NCI-H82 (cell line): ENCODE measurements around the gene LAMTOR4.
"Not testable (repeated sequence)": the region's sequence is repeated elsewhere in the genome, so short reads cannot be mapped to it uniquely, and the experiment has no call there.

ENCODE experiments used
- DNase-seq: peaks from one replicate; lab custom pipeline; 2025; lab: John Stamatoyannopoulos, UW

Gene LAMTOR4

GRCh38 chr7:100122568-100122967 is 26.1 kb upstream of the LAMTOR4 start:
- no peak for DNase-seq

DNA sequence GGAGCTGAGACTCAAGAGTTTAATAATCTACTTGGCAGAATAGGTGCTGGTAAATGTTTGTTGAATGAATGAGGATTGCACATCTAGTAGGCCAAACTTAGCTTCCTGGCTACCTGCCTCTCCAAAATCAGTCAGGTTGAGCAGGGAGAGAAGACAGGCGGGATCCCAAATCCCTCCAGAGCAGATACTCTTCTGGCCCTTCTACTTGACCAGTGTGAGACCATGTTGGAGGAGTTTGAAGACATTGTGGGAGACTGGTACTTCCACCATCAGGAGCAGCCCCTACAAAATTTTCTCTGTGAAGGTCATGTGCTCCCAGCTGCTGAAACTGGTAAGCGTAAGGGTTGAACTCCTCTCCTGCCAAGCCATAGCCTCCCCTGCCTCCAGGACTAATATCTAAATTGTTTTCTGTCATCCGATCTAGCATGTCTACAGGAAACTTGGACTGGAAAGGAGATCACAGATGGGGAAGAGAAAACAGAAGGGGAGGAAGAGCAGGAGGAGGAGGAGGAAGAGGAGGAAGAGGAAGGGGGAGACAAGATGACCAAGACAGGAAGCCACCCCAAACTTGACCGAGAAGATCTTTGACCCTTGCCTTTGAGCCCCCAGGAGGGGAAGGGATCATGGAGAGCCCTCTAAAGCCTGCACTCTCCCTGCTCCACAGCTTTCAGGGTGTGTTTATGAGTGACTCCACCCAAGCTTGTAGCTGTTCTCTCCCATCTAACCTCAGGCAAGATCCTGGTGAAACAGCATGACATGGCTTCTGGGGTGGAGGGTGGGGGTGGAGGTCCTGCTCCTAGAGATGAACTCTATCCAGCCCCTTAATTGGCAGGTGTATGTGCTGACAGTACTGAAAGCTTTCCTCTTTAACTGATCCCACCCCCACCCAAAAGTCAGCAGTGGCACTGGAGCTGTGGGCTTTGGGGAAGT is 24.2 kb upstream of the LAMTOR4 start:
- DNase-seq: no peak

- no peak for DNase-seq
Observed at GRCh38 chr7:100126239-100126930, 22.3 kb upstream of the LAMTOR4 start.

DNA sequence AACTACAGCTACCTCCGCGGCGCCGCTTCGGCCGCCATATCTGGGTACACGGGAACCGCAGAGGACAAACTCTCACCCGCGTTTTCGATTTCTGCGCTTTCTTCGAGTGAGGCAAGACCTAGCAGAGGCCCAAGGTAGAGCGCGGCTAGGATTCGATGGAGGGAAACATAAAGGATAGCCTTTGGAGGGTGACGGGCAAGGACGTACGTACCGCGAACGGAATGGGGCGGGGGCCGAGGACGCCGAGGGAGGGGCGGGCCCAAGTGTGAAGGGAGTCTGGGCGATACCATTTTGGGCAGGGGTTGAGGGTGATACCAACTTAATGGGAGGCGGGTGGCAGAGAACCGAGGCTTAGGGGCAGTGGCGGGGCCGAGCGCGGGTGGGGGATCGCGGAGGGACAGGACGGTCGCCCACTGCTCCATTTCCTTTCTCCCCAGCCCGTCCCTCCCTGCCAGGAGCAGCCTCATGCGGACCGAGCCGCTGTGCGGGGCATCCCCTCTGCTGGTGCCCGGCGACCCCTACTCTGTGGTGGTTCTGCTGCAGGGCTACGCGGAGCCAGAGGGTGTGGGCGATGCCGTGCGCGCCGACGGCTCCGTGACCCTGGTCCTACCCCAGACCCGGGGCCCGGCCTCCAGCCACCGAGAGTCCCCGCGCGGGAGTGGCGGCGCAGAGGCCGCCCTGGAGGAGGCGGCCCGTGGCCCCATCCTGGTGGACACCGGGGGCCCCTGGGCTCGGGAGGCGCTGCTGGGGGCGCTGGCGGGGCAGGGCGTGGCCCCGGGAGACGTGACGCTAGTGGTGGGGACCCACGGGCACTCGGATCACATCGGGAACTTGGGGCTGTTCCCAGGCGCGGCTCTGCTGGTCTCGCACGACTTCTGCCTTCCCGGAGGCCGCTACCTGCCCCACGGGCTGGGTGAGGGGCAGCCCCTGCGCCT is 21.5 kb upstream of the LAMTOR4 start, which contains the start of gene MBLAC1:
Gene MBLAC1 (plus strand): TSS at position 37 of the 935 bp plus-strand sequence. CDS start 429 bp downstream, at position 466.
- DNase-seq: peak; percentile 96

DNA sequence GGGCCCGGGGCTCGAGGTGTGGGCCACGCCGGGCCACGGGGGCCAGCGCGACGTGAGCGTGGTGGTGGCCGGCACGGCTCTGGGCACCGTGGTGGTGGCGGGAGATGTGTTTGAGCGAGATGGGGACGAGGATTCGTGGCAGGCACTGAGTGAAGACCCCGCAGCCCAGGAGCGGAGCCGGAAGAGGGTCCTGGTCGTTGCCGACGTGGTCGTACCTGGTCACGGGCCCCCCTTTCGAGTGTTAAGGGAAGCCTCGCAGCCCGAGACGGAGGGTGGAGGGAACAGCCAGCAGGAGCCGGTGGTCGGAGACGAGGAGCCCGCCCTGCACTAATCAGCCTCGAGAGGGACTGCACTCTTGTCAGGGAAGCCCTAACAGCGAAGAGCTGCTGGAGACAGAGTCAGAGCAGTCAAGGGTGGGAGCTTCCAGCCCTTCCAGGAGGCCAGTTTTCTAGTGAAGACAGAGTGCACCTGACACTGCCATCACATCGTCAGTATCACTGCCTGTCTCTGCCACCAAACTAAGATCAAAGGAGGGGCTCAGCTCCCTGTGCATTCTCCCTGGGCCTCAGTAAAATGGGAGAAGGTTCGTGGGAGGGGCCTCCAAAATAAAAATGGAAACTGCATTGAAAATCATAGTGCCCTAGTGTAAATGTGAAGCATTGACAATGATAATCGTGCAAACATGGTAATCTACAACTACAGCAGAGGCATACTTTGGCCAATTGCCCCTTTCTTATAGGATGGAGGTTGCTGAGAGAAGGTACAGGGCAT is 20.7 kb upstream of the LAMTOR4 start:
- peak; percentile 61 for DNase-seq

GRCh38 chr7:100128637-100128963 is 20.1 kb upstream of the LAMTOR4 start:
- no peak for DNase-seq

DNA sequence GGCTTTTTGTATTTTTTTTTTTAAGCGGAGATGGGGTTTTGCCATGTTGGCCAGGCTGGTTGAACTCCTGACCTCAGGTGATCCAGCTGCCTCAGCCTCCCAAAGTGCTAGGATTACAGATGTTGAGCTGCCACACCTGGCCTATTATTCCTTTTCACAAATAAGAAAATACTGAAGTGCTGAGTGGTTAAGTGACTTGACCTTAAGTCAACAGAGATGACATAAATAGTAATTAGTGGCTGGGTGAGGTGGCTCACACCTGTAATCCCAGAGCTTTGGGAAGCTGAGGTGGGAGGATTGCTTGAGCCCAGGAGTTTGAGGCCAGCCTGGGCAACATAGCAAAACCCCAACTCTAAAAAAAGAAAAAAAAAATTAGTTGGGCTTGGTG is 18.5 kb upstream of the LAMTOR4 start:
- not testable (repeated sequence) for DNase-seq

GRCh38 chr7:100130608-100131453 is 17.9 kb upstream of the LAMTOR4 start:
- DNase-seq: peak; percentile 89

DNA sequence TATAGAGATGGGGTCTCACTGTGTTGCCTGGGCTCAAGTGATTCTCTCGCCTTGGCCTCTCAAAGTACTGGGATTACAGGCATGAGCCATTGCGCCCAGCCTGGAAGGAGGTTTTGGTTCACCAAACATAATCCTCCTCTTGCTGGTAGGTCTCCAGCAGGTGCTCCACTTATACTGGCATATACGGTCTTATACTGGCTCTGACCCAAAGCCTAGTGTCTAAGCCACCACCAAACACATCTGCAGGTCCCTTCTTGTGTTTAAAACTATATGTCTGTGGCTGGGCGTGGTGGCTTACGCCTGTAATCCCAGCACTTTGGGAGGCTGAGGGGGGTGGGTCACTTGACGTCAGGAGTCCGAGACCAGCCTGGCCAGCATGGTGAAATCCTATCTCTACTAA is 16.6 kb upstream of the LAMTOR4 start:
- DNase-seq: peak; percentile 41

- DNase-seq: peak; percentile 85
Observed at GRCh38 chr7:100132697-100133151, 16.0 kb upstream of the LAMTOR4 start.

DNA sequence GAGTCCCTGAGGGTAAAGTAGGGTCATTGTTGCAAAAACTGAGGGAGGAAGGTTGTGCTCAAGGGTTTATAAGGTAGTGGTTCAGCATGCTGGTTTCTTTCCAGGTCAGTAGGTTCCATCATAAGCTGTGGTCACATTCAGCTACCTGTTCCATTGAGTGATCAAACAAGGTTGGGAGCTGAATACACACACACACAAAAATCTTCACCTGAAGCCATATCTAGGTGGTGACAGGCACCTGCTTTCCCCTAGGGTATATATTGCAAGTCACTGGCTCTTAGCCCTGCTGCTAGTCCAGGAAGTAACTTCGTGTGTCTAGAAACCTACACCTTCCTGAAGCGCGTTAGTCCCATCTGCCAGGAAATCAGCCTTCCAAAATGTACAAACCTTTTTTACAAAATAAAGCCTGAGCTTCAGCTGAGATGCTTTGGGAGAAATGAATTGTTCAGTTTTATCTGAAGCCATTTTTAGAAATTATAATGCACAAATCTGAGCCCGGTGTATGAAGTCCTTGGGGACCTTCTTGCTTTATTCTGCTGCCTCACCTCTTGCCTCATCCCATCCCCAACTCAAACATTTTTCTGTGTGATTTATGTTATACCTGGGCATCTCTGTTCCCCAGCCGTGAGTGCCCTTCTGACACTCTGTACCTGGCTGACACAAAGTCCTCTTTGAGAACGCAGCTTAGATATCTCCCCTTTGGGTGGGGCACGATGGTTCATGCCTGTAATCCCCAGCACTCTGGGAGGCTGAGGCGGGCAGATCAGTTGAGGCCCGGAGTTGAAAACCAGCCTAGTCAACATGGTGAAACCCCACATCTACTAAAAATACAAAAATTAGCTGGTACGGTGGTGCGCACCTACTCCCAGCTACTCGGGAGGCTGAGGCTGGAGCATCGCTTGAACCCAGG is 10.6 kb upstream of the LAMTOR4 start:
- DNase-seq: no peak

GRCh38 chr7:100141555-100141949 is 7.2 kb upstream of the LAMTOR4 start:
- no peak for DNase-seq

- no peak for DNase-seq
Observed at GRCh38 chr7:100142461-100142860, 6.3 kb upstream of the LAMTOR4 start.

- not testable (repeated sequence) for DNase-seq
Observed at GRCh38 chr7:100146350-100146749, 2.4 kb upstream of the LAMTOR4 start.

DNA sequence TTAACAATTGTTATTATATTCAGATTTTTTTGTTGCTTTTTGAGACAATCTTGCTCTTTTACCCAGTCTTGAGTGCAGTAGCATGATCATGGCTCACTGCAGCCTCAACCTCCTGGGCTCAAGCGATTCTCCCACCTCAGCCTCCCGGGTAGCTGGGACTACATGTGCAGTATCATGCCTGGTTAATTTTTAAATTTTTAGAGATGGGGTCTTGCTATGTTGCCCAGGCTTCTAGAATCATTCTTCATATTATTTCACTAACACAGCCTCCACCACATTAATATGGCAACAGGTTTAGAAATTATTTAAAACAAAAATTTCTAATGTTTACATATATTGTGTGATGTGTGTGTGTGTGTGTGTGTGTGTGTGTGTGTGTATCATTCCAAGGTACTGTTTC is 1.4 kb upstream of the LAMTOR4 start:
- no peak for DNase-seq

DNA sequence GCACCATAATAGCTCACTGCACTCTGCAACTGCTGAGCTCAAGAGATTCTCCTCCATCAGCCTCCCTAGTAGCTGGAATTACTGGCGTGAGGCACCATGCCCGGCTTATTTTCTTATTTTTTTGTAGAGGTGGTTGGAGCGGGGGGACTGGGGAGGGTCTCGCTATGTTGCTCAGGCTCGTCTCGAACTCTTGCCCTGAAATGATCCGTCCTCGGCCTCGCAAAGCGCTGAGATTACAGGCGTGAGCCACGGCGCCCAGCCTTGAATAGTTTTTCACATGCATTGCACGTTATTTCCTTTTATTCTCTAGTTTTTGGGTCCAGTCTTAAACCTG is 526 bp upstream of the LAMTOR4 start:
- DNase-seq: no peak

DNA sequence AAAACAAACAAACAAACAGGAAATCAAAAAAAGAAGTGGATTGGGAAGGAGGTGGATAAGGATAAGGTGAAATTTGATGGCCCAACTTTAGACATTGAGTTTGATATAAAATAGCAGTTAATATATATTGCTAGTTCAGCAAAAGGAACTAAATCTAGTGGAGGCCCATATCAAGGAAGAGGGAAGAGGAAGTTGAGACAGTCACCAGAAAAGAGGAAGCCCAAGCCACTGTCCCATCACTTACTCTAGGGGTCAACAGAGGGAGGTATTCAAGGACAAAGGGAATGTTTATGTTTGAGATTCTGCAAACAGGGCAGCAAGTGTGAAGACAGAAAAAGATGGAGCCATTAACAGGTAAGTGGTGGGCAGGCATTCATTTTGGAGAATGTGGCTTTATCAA is 3.7 kb downstream of the LAMTOR4 start:
- no peak for DNase-seq

- no peak for DNase-seq
Observed at GRCh38 chr7:100152937-100153666, 4.4 kb downstream of the LAMTOR4 start.
